ENCODE measurements around the gene C5AR2.
"Not testable (repeated sequence)": the region's sequence is repeated elsewhere in the genome, so short reads cannot be mapped to it uniquely, and the experiment has no call there.

C5AR2 gene

DNA sequence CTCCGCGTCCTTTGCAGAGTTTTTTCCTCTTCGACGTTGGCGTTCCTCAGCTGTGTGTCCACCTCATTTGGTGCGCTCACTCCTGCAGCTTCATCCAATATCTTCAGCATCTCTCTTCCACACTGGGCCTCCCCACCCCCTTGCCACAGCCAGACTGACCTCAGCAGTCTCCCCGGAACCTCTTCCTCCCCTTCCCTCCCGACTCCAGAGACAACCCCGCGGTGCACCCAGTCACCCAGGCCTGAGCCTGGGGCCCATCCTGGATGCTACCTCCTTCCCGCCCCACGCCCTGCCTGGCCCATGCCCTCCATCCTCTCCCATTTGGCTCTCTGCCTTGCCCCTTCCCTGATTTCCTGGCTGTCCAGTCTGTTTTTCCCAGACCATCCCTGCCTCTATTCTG lies 8.1 kb upstream of the C5AR2 start:
- DNase-seq (ENCODE audit: low spot score) = no peak

DNA sequence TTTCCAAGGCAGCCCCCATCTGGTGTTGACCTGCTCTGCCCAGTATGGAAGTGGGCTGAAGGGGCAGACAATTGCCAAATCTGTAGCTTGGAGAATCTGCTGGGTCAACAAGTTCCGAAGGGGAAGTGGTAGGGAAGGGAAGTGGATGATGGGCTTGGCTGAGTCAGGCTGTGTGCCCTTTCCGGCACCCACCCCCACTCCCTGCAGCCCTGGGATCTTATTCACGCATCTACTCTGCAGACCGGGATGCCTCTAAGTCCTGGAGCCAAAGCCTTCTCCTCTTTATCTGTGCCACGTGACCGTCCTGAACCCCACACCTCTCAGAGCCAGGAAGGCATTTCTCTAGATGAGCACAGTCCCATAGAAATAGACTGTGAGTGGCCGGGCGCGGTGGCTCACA lies 7.5 kb upstream of the C5AR2 start:
- DNase-seq (ENCODE audit: low spot score) = no peak

- DNase-seq (ENCODE audit: low spot score) = no peak
Measured at GRCh38 chr19:47330466-47330869, 1.5 kb upstream of the C5AR2 start.

DNA sequence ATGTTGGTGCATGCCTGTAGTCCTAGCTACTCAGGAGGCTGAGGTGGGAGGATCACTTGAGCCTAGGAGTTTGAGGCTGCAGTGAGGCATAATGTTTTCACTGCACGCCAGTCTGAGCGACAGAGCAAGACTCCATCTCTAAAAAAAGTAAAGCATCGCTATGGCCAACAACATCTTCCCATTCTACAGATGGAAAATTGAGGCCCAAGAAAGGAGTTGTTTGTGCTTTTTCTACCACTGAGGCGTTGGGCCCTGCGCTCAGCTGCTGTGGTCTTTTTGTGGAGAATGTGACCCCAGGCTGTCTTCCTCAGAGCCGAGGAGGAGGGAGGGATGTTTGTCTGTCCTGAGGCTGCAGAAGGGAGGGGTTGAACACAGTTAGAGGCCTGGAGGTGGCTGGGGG lies 485 bp upstream of the C5AR2 start:
- DNase-seq (ENCODE audit: low spot score) = no peak

GRCh38 chr19:47336765-47337718 lies 5.1 kb downstream of the C5AR2 start:
- not testable (repeated sequence) for DNase-seq (ENCODE audit: low spot score)

- DNase-seq (ENCODE audit: low spot score) = no peak
Measured at GRCh38 chr19:47339196-47339880, 7.4 kb downstream of the C5AR2 start.

- DNase-seq (ENCODE audit: low spot score) = no peak
Measured at GRCh38 chr19:47340477-47341208, 8.7 kb downstream of the C5AR2 start.

DNA sequence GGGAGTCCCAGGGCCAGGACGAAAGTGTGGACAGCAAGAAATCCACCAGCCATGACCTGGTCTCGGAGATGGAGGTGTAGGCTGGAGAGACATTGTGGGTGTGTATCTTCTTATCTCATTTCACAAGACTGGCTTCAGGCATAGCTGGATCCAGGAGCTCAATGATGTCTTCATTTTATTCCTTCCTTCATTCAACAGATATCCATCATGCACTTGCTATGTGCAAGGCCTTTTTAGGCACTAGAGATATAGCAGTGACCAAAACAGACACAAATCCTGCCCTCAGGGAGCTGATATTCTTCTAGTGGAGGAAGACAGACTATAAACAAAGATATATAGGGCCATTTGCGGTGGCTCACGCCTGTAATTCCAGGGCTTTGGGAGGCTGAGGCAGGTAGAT lies 9.8 kb downstream of the C5AR2 start:
- no peak for DNase-seq (ENCODE audit: low spot score)

DNA sequence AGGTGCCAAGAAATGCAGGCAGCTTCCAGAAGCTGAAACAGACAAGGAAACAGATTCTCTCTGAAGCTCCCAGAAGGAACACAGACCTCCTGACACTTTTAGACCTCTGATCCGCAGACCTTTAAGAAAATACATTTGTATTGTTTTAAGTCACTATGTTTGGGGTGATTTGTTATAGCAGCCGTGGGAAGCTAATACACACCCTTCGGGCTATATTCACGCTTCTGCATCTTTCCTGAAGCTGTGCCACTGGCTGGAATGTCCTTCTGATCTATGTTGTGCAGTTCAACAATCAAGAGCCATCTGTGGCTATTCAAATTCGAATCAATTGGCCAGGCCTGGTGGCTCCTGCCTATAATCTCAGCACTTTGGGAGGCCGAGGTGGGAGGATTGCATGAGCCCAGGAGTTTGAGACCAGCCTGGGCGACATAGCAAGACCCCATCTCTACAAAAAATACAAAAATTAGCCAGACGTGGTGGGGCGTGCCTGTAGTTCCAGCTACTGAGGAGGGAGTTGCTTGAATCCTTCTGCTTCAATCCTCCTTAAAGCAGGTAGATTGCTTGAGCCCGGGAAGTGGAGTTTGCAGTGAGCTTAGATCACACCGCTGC lies 11.3 kb downstream of the C5AR2 start:
- no peak for DNase-seq (ENCODE audit: low spot score)

DNA sequence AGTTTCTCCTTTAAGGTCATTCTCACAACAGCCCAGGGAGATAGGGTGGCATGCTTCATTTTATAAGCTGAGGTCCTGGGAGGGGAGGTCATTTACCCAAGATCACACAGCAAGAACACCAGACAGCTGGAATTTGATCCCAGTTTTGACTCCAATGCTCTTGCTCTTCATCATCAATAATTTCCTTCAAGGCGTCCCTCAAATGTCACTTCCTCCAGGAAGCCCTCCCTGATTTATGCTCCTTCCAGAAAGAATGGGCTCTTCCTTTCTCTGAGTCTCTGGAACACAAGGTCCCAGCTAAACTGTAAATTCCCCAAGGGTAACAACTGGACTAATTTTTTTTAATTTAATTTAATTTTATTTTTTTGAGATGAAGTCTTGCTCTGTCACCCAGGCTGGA lies 12.4 kb downstream of the C5AR2 start:
- no peak for DNase-seq (ENCODE audit: low spot score)

- DNase-seq (ENCODE audit: low spot score) = not testable (repeated sequence)
Measured at GRCh38 chr19:47346024-47346423, 14.0 kb downstream of the C5AR2 start.

DNA sequence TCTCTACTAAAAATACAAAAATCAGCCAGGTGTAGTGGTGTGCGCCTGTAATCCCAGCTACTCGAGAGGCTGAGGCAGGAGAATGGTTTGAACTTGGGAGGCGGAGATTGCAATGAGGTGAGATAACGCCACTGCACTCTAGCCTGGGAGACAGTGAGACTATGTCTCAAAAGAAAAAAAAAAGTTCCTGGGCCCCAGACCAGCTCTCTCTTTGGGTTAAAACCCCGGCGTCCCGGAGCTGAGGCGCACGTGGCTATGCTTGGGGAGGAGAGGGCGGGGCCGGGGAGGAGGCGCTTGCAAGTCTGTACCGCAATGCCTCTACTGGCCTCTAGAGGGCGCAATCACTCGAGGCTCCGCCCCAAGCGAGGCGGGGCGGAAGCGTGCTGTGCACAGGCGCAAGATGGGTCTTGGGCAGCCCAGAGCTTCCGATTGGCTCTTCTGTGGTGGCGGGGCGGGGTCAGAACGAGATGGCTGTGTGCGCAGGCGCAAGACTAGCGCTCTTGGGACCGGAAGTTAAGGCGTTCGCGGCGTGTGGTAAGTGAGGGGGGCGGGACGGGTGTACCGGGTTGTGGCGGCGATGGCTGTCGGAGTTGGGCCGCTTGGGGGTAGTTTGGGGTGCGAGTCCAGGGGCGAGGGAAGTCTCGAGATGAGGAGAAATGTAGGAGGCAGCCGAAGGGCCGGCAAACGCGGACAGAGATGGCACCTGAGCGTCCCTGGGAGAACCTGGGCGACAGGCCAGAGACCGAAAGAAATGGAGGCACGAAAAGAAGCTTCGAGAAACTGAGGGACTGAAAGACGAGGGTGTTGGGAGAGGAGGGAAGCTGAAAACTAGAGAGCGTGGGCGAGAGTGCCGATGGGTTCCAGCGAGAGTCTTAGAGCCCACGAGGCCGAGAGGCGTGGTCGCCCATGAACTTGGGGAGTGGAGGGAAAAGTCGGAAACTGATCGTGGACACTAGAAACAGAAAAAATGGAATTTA lies 17.1 kb downstream of the C5AR2 start, which contains the start of gene DHX34:
Gene DHX34 (plus strand): TSS at position 497 of the 977 bp plus-strand sequence. CDS start 3,716 bp downstream, outside the sequence.
- peak; percentile 97 for DNase-seq (ENCODE audit: low spot score)

- peak; percentile 38 for DNase-seq (ENCODE audit: low spot score)
Measured at GRCh38 chr19:47350630-47351029, 18.7 kb downstream of the C5AR2 start.

- peak; percentile 44 for DNase-seq (ENCODE audit: low spot score)
Measured at GRCh38 chr19:47351548-47351947, 19.6 kb downstream of the C5AR2 start.

DNA sequence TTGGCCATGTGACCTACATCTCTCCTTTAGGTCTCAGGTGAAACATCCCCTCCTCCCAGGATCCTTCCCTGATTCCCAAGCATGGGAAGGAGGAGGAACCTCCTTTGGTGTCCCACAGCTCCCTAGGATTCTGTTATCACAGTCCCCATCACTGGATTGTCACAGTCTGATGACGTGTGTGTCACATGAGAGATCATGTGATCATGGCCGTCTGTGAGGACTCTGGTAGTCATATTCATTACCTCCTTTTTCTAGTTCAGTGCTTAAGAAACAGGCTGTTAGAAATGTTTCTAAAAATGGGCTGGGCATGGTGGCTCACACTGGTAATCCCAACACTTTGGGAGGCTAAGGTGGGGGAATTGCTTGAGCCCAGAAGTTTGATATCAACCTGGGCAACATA lies 20.1 kb downstream of the C5AR2 start:
- peak; percentile 23 for DNase-seq (ENCODE audit: low spot score)

DNA sequence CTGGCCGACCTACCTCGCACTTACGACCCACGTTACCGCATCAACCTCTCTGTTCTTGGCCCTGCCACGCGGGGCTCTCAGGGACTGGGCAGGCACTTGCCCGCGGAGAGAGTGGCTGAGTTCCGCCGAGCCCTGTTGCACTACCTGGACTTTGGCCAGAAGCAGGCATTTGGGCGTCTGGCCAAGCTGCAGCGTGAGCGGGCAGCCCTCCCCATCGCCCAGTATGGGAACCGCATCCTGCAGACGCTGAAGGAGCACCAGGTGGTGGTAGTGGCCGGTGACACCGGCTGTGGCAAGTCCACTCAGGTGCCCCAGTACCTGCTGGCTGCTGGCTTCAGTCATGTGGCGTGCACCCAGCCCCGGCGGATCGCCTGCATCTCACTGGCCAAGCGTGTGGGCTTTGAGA lies 21.3 kb downstream of the C5AR2 start:
- no peak for DNase-seq (ENCODE audit: low spot score)

- DNase-seq (ENCODE audit: low spot score) = no peak
Measured at GRCh38 chr19:47356900-47357299, 24.9 kb downstream of the C5AR2 start.

DNA sequence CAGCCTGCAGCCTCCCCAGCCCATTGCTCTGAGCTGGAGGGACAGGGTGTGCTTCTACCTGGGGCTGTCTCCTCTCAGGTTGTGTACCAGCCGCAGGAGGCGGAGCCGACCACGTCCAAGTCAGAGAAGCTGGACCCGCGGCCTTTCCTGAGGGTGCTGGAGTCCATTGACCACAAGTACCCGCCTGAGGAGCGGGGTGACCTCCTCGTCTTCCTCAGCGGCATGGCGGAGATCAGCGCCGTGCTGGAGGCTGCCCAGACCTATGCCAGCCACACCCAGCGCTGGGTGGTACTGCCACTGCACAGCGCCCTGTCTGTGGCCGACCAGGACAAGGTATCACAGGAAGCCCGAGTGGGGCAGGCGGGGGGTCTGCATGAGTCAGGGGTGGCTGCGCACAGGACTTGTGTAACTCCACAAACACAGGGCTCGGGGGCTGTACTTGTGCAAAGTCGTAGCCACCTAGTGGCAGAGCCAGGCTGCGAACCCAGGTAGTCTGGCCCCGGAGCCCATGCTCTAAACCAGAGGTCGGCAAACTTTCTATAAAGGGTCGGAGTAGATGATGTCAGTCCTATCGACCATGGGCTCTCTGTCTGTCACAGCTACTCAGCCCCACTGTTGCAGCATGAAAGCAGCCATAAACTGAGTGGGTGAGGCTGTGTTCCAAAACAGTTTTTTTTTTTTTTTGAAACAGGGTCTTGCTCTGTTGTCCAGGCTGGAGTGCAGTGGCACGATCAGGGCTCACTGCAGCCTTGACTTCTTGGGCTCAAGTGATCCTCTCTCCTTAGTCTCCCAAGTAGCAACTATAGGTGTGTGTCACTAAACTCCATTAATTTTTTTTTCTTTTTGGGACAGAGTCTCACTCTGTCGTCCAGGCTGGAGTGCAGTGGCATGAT lies 26.1 kb downstream of the C5AR2 start:
- no peak for DNase-seq (ENCODE audit: low spot score)

DNA sequence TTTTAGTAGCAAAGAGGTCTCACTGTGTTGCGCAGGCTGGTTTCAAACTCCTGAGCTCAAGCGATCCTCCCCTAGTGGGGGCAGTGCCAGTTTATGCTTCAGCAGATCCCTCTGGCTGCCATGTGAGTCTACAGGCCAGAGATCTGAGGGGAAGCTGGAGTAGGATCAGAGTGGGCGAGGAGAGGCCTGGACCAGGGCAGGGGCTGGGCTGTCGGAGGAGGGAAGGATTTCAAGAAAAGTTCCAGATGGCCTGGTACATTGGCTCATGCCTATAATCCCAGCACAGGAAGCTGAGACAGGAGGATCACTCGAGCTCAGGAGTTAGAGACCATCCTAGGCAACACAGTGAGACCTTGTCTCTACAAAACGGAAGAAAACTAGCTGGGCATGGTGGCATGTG lies 27.0 kb downstream of the C5AR2 start:
- DNase-seq (ENCODE audit: low spot score) = no peak

GRCh38 chr19:47362321-47362720 lies 30.3 kb downstream of the C5AR2 start:
- DNase-seq (ENCODE audit: low spot score) = no peak
